SU-DHL-6 (cell line): ENCODE results near the gene CD6.

ENCODE experiments used
- CTCF ChIP-seq: fragments of 200-600 bp; sonication (generic); IDR thresholded peaks from one replicate; pipeline ENCODE4 v1.5.1; 2017; ENCODE audit warnings: antibody characterized with exemption, mild to moderate bottlenecking, low read length, moderate library complexity; ENCODE audit not compliant: insufficient read depth, poor library complexity, severe bottlenecking
- EZH2phosphoT487 ChIP-seq: fragments of 200-600 bp; sonication (generic), shearing (Covaris generic); conservative IDR thresholded peaks from 2 replicates; pipeline ENCODE4 v1.6.1; 2018; ENCODE audit warnings: mild to moderate bottlenecking, antibody characterized with exemption, low read length, moderate library complexity, mixed read lengths

- TF ChIP-seq CTCF, result no peak
- no peak for TF ChIP-seq EZH2phosphoT487
Measured at GRCh38 chr11:61033417-61033816, 61.9 kb downstream of the CD6 start.
